GM12878 (cell line): ENCODE results near the gene NFAT5.

ENCODE experiments used
- EZH2 ChIP-seq: IDR thresholded peaks from 2 replicates; pipeline ENCODE4 v1.6.1; 2012; ENCODE audit warnings: low read depth, mild to moderate bottlenecking, control low read depth, inconsistent platforms, low read length, borderline replicate concordance; ENCODE audit not compliant: control insufficient read depth
- HCFC1 ChIP-seq: fragments of 150-350 bp; IDR thresholded peaks from 2 replicates; pipeline ENCODE4 v1.6.1; 2014; ENCODE audit warnings: low read length
- PAX8 ChIP-seq: fragments of 450-650 bp; IDR thresholded peaks from 2 replicates; pipeline ENCODE4 v1.6.1; 2017; ENCODE audit warnings: mild to moderate bottlenecking, moderate library complexity
- POLR2AphosphoS5 ChIP-seq: IDR thresholded peaks from 2 replicates; pipeline ENCODE4 v1.6.1; 2011; ENCODE audit warnings: mild to moderate bottlenecking, low read length, inconsistent platforms
- SREBF2 ChIP-seq: IDR thresholded peaks from 2 replicates; pipeline ENCODE4 v1.6.1; 2012; ENCODE audit warnings: mild to moderate bottlenecking, low read length
- TAF1 ChIP-seq: IDR thresholded peaks from 2 replicates; pipeline ENCODE4 v1.6.1; 2011; ENCODE audit warnings: mild to moderate bottlenecking, low read depth, low read length, borderline replicate concordance
- TCF12 ChIP-seq: IDR thresholded peaks from 2 replicates; pipeline ENCODE4 v1.6.1; 2011; ENCODE audit warnings: low read depth, mild to moderate bottlenecking, low read length
- TF ChIP-seq, protein P1 (sequence below), 3 experiments: IDR thresholded peaks in 2 of 3; conservative IDR thresholded peaks in 1 of 3; 2 replicates each; pipeline ENCODE4 v1.5.1; 2011; ENCODE audit warnings: low read depth in 3 of 3, low read length in 3 of 3, mild to moderate bottlenecking in 3 of 3, control low read depth in 2 of 3, moderate library complexity in 2 of 3, inconsistent platforms in 1 of 3, mixed read lengths in 1 of 3; ENCODE audit not compliant: control insufficient read depth in 2 of 3, insufficient read depth in 1 of 3; ENCODE audit errors: extremely low read depth in 1 of 3
- TF ChIP-seq, protein P2 (sequence below): IDR thresholded peaks from 2 replicates; pipeline ENCODE4 v1.6.1; 2011; ENCODE audit warnings: borderline replicate concordance, low read depth, mild to moderate bottlenecking, moderate library complexity, mixed read lengths, low read length; ENCODE audit not compliant: insufficient read depth; ENCODE audit errors: extremely low read length
- TF ChIP-seq, protein P3 (sequence below): fragments of 450-650 bp; conservative IDR thresholded peaks from 2 replicates; pipeline ENCODE4 v1.6.1; 2017; ENCODE audit warnings: mild to moderate bottlenecking, moderate library complexity

DNA sequence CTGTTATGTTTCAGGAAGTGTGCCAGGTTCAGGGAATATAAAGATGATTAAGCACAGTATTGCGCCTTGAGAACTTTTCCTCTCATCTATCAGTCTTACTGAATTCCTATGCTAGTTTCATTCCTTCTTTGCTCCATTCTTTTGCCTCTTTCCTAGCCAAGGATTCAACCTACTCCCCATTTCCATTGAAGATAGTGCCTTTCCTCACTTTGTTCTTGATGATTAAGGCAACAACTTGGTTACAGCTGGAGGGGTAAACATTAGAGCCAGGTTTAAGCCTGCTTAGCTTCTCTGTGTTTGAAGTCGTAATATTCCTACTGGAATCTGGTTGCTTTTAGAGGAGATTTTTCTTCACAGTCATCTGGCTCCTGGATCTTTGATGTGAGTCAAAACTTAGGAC is 85.5 kb downstream of the NFAT5 start:
- TF ChIP-seq HCFC1 = no peak
- TF ChIP-seq, protein P1, sequence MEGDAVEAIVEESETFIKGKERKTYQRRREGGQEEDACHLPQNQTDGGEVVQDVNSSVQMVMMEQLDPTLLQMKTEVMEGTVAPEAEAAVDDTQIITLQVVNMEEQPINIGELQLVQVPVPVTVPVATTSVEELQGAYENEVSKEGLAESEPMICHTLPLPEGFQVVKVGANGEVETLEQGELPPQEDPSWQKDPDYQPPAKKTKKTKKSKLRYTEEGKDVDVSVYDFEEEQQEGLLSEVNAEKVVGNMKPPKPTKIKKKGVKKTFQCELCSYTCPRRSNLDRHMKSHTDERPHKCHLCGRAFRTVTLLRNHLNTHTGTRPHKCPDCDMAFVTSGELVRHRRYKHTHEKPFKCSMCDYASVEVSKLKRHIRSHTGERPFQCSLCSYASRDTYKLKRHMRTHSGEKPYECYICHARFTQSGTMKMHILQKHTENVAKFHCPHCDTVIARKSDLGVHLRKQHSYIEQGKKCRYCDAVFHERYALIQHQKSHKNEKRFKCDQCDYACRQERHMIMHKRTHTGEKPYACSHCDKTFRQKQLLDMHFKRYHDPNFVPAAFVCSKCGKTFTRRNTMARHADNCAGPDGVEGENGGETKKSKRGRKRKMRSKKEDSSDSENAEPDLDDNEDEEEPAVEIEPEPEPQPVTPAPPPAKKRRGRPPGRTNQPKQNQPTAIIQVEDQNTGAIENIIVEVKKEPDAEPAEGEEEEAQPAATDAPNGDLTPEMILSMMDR (IDR thresholded peaks at IDR 0.05 in 2 of 3, conservative IDR thresholded peaks at IDR 0.05 in 1 of 3; ENCODE audit: control insufficient read depth in 2 of 3, extremely low read depth in 1 of 3, insufficient read depth in 1 of 3, low read depth in 3 of 3, low read length in 3 of 3) = no peak
- TF ChIP-seq TAF1 = no peak
- no peak for TF ChIP-seq PAX8
- no peak for TF ChIP-seq POLR2AphosphoS5
- no peak for TF ChIP-seq EZH2
- TF ChIP-seq, protein P2, sequence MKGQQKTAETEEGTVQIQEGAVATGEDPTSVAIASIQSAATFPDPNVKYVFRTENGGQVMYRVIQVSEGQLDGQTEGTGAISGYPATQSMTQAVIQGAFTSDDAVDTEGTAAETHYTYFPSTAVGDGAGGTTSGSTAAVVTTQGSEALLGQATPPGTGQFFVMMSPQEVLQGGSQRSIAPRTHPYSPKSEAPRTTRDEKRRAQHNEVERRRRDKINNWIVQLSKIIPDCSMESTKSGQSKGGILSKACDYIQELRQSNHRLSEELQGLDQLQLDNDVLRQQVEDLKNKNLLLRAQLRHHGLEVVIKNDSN = no peak
- TF ChIP-seq SREBF2 = no peak
- no peak for TF ChIP-seq TCF12
- TF ChIP-seq, protein P3, sequence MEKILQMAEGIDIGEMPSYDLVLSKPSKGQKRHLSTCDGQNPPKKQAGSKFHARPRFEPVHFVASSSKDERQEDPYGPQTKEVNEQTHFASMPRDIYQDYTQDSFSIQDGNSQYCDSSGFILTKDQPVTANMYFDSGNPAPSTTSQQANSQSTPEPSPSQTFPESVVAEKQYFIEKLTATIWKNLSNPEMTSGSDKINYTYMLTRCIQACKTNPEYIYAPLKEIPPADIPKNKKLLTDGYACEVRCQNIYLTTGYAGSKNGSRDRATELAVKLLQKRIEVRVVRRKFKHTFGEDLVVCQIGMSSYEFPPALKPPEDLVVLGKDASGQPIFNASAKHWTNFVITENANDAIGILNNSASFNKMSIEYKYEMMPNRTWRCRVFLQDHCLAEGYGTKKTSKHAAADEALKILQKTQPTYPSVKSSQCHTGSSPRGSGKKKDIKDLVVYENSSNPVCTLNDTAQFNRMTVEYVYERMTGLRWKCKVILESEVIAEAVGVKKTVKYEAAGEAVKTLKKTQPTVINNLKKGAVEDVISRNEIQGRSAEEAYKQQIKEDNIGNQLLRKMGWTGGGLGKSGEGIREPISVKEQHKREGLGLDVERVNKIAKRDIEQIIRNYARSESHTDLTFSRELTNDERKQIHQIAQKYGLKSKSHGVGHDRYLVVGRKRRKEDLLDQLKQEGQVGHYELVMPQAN = no peak
